NCI-H226 (cell line): ENCODE results near the gene ABHD12.
"Not testable (repeated sequence)": the region's sequence is repeated elsewhere in the genome, so short reads cannot be mapped to it uniquely, and the experiment has no call there.

Source experiments
- DNase-seq: peaks from one replicate; pipeline ENCODE4 v3.0.0-alpha.2; 2015

ABHD12 gene

DNA sequence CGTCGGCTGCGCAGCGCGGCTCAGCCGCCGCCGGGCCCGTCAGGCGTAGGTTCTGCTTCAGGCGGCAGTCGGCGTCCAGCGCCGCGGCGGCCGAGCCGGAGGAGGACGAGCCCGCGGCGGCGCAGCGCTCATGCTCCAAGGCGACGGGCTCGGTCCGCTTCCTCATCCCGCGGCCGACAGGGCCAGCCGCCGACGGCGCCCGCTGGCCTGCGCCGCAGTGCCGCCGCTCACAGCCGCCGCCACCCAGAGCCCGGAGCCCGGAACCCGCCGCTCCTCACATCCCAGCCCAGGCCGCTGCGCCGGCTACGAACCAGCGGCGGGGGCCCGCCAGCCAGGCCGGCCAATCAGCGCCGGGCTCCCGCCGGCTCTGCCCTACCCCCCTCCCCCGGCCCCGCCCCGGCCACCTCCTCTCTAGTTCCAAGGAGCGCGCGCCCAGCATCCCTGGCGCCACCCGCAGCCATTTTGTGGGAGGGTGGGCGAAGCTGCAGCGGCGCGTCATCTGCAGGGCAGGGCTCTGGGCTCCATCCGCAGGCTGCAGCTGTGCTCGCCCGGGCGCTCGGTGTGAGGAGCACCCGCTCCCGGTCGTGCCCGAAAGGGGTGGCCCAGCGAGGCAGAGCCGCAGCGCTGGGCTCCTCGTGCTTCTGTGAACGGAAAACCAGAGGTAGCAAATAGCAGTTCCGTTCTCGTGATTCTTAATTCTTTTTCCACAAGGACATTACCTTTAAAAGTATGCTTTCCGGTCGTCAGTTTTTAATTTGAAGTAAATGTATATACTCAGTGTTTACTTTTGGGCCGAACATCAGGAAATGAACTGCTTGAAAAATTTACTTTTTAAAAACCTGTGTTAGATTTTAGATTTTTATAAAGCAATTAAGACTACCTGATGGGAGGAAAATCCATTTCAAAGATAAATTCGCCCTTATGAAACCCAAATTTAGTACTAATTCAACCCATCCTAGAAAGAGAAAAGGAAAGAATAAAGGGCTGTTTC lies at the start of gene ABHD12:
ABHD12 (minus strand) TSS at position 298 of the 991 bp plus-strand sequence; CDS start at position 166, 132 bp downstream.
- DNase-seq = peak; percentile 96

- DNase-seq = no peak
Observed at GRCh38 chr20:25439328-25439727, 48.7 kb upstream of the ABHD12 start.

DNA sequence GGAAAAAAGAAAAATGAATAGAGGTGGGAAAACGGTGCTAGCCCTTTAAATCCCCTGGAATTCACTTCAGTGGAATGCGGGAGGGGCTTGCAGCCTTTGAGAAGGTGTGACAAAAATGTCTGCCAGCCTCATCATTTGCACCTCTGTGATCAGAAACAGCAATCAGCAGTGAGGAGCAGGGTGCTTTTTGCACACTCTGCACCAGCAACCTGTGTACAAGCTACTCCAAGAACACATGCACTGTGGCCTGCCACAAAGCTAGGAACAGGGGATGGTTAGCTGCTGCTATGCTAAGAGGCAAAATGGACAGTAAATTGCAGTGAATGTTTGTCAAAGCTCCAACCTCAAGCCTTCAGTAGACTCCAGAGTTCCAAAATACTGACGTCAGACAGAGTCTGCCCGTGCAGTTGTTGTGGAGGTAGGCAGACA lies 46.5 kb upstream of the ABHD12 start:
- DNase-seq = peak; percentile 12

DNA sequence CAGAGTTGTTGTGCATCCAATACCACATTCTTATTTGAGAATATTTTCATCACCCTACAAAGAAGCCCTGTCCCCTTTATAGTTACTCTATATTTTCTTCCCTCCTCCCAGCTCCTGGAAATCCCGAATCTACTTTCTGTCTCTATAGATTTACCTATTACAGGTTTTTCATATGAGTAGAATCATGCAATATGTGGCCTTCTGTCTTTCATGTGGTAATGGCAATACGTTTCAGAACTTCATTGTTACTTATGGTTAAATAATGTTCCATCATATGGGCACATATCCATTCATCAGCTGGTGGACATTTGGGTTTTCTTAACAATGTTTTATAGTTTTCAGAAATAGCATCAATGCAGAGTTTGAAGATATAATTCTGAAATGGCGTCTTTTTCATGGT lies 33.9 kb upstream of the ABHD12 start:
- DNase-seq = no peak

DNA sequence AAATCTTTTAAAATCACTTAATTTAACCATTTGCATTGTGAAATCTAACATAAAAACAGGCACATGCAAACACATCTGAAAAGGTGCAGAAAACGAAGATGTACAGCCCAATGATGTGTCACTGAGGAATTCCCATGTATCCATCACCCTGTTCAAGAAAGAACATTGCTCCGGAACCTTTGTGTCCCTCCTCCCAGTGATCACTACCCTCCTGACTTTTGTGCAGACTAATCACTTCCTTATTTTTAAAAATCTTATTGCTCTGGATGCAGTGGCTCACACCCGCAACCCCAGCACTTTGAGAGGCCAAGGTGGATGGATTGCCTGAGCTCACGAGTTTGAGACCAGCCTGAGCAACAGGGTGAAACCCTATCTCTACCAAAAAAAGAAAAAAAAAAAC lies 31.4 kb upstream of the ABHD12 start:
- no peak for DNase-seq

GRCh38 chr20:25421102-25421501 lies 30.5 kb upstream of the ABHD12 start:
- no peak for DNase-seq

GRCh38 chr20:25418776-25419175 lies 28.1 kb upstream of the ABHD12 start:
- DNase-seq = peak; percentile 62

GRCh38 chr20:25408890-25409289 lies 18.3 kb upstream of the ABHD12 start:
- DNase-seq = no peak

GRCh38 chr20:25408170-25408547 lies 17.5 kb upstream of the ABHD12 start:
- no peak for DNase-seq

GRCh38 chr20:25407311-25408169 lies 16.9 kb upstream of the ABHD12 start, which contains the start of gene GINS1:
Gene GINS1 (plus strand): TSS chr20:25407673. CDS start chr20:25407821, 148 bp downstream.
- peak; percentile 93 for DNase-seq

DNA sequence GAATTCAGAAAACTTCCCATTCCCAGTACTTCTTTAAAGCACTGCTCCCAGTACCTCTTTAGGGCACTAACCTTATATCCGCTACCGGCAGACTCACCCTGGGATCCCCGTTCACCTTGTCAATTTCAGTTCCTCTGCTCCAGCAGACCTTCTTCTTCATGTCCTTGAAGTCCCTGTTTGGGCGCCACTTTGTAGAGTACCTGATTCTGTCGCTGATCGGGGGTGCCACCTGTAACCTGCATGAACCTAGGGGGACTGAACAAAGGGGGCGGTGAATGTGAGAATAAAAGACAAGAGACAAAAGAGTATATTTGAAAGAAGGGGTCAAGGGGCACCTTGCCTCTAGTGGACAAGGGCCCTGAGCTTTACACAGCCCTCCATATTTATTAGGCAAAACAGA lies 11.9 kb upstream of the ABHD12 start:
- DNase-seq = peak; percentile 10

- not testable (repeated sequence) for DNase-seq
Observed at GRCh38 chr20:25400291-25400732, 9.7 kb upstream of the ABHD12 start.

GRCh38 chr20:25399037-25399430 lies 8.4 kb upstream of the ABHD12 start:
- peak; percentile 60 for DNase-seq

- DNase-seq = no peak
Observed at GRCh38 chr20:25398376-25399036, 7.9 kb upstream of the ABHD12 start.

GRCh38 chr20:25397821-25398220 lies 7.2 kb upstream of the ABHD12 start:
- peak; percentile 6 for DNase-seq

DNA sequence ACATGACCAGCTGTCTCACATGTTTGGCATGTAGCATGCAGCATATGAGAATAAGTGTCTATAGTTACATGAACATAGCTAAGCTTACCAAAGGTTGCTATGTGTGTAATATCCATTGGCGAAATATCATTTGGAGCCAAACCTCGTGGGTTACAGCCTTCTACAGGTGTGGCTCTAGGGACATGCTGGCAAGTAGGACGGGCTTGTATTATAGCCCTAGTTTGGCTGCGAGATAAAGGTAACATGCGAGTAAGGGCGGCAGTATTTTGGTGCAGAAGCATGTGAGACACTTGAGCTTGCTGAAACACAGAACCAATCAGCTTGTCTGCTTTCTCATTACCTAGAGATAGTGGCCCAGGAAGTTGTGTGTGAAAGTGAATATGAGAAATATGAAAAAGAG lies 6.5 kb upstream of the ABHD12 start:
- no peak for DNase-seq

GRCh38 chr20:25394996-25395395 lies 4.4 kb upstream of the ABHD12 start:
- DNase-seq = no peak

DNA sequence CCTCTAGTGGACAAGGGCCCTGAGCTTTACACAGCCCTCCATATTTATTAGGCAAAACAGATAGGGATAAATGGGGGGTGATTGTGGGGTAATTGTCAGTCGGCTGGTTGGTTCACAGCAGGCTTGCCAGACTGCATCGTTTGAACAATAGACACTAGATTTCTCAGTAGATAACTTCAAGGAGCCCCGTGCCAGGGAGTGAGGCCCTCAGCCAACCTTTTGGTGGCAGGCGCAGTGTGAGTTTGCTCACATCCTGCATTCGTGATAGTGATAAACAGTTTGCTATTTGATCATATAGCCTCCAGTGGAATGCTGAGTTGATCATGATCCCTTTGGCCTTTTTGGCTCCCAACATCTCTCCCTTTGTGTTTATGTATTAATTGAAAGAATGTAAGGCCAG lies 3.6 kb upstream of the ABHD12 start:
- DNase-seq = no peak

GRCh38 chr20:25389858-25390537 lies 637 bp downstream of the ABHD12 start:
- no peak for DNase-seq

DNA sequence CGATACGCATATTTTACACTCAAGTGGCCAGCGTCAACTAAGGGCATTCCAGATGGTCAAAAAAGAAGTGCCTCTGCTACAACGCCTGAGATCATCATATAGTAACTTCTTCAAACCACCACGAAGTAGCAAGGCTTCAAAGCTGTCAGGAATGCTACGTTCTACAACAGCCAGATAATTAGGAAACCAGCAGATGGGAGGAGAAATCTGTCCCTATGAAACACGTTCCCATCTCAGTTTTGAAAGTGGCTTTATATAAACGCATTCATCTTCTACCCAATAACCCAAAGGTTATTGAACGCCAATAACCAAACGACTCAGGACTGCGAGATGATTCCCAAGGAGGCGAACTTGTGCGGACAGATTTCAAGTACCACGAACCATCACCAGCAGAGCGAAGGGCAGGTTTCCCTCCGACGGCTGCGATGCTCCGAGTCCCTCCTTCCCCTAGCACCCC lies 1.2 kb downstream of the ABHD12 start:
- no peak for DNase-seq

- no peak for DNase-seq
Observed at GRCh38 chr20:25382704-25383370, 7.8 kb downstream of the ABHD12 start.
